Activated CD8-positive, alpha-beta T cell treated with anti-CD3 and anti-CD28 coated beads for 36 hours (primary cell): Measurements from ENCODE around the gene HPCA. TPM values are rescaled to one million over a fixed set of nuclear protein-coding genes. Genes with fewer than 3 reads are reported as not detected.

Source experiments
- ATAC-seq: fragments of 200-7000 bp; cut with Tn5 transposase; one replicate; pipeline ENCODE4 v1.10.0; 2021; ENCODE audit warnings: mild to moderate bottlenecking, moderate library complexity
- CTCF ChIA-PET: fragments of 350-600 bp; sonication (Branson Sonifier 250); formaldehyde crosslinking; loops from one replicate; lab custom pipeline; 2021; ENCODE audit warnings: antibody characterized with exemption; lab: Charles Lee
- POLR2A ChIA-PET: fragments of 350-600 bp; sonication (Branson Sonifier 250); formaldehyde crosslinking; loops from one replicate; lab custom pipeline; 2021; ENCODE audit warnings: antibody characterized with exemption; lab: Charles Lee
- DNase-seq: peaks from one replicate; pipeline ENCODE4 v3.0.0-alpha.2; 2020
- H3K27ac Mint-ChIP-seq: one replicate; pipeline ENCODE4 v1.8.0; 2021; ENCODE audit warnings: mild to moderate bottlenecking, mixed read lengths
- H3K27me3 Mint-ChIP-seq: one replicate; pipeline ENCODE4 v1.8.0; 2021; ENCODE audit warnings: mixed read lengths
- H3K36me3 Mint-ChIP-seq: one replicate; pipeline ENCODE4 v1.8.0; 2021; ENCODE audit warnings: low read depth, mixed read lengths
- H3K4me1 Mint-ChIP-seq: one replicate; pipeline ENCODE4 v1.8.0; 2021; ENCODE audit warnings: low read depth, mixed read lengths
- H3K4me3 Mint-ChIP-seq: one replicate; pipeline ENCODE4 v1.8.0; 2021; ENCODE audit warnings: mild to moderate bottlenecking, moderate library complexity, mixed read lengths
- H3K9me3 Mint-ChIP-seq: one replicate; pipeline ENCODE4 v1.8.0; 2021; ENCODE audit warnings: mixed read lengths
- CTCF ChIP-seq: fragments of 200-600 bp; IDR thresholded peaks from one replicate; pipeline ENCODE4 v1.8.0; 2022; ENCODE audit warnings: antibody characterized with exemption, mild to moderate bottlenecking
- intact Hi-C: fragments of 100-400 bp; cut with micrococcal nuclease; formaldehyde crosslinking; loops from one replicate; pipeline ENCODE4 v1.10.0; 2022
- total RNA-seq, 2 experiments: library from RNA; stranded (reverse); gene quantifications; one replicate each; pipeline ENCODE4 v1.2.3, GENCODE V29; 2021

The HPCA gene
- total RNA-seq, 2 experiments from 2014 or later, result 0.49 to 0.61 TPM

DNA sequence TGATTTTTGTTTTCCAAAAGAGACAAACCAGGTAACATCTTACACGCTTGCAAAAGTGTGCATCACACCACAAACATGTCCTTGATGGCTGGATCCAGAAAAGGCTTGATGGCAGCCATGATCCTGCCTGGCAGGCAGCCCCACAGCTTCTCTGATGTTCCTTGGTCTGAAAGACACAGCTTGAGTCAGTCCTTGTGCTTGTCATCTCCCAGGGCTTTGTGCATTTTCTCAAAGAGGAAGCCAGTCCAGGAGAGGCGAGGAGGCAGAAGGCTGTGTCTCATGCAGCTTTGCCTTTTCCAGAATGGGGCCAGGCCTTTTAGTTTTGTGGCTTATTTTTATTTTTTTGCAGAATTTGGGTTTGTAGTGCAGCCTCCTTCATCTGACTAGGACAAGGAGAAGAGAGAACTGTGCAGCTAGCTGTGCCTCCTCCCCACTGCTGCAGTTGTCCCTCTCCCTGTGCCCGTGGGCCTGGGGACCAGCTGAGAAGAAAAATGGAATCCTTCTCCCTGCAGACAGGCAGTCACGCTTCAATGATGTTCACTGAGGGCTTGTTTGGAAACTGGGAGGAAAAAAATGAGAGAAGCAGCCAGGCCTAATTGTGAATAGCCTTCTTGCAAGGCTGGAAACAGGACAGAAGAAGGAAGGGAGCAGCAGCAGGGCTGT, 22.9 kb upstream of the HPCA start:
- TF ChIP-seq CTCF, result no peak
- peaks cover 5% of the 10 kb centered on the region for H3K36me3 Mint-ChIP-seq
- ATAC-seq (no peak), DNase-seq (no peak)
- ChIA-PET CTCF (interaction anchor here (0.9 to 1.4 kb wide), 2 partner anchors 12 to 151 kb away, joined by 3 to 5 read pairs; no protein-coding TSS in a partner anchor), POLR2A (no interaction called here)
- H3K27ac Mint-ChIP-seq, result no peak overlapping the region
- intact Hi-C loops, result no loop called here
- H3K4me1 Mint-ChIP-seq, result no peaks in the 10 kb centered on the region
- no peaks in the 10 kb centered on the region for H3K27me3 Mint-ChIP-seq
- H3K9me3 Mint-ChIP-seq, result no peaks in the 10 kb centered on the region
- H3K4me3 Mint-ChIP-seq, result no peak overlapping the region

DNA sequence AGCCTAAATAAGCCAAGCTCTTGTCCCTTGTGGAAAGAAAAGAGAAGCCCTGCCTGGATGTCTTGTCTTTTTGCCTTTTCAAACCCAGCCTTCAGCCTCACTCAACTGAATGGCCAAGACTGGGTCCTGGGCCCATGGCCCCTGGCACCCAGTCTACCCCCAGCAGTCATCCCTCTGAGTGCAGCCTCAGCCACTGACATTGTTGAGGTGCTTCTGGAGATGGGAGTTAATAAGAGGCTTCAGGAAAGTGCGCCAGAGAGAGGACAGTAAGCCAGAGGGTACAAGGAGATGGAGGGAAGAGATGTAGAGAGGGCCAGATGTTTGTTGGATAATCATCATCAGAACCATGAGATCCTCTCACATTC, 22.4 kb upstream of the HPCA start:
- peaks cover 5% of the 10 kb centered on the region for H3K36me3 Mint-ChIP-seq
- no peak for TF ChIP-seq CTCF
- H3K4me1 Mint-ChIP-seq, result no peaks in the 10 kb centered on the region
- H3K27ac Mint-ChIP-seq, result no peak overlapping the region
- no peaks in the 10 kb centered on the region for H3K27me3 Mint-ChIP-seq
- DNase-seq (no peak), ATAC-seq (no peak)
- intact Hi-C loops, result no loop called here
- H3K4me3 Mint-ChIP-seq, result no peak overlapping the region
- CTCF ChIA-PET, result interaction anchor here (0.9 to 1.4 kb wide), 2 partner anchors 11 to 23 kb away, joined by 3 read pairs; partner anchors contain the start of gene HPCA
- no peaks in the 10 kb centered on the region for H3K9me3 Mint-ChIP-seq
- POLR2A ChIA-PET, result no interaction called here

- ChIA-PET CTCF (interaction anchor here (0.9 to 3.6 kb wide), 3 partner anchors 11 to 22 kb away, joined by 3 to 14 read pairs (median 3); partner anchors contain the start of gene HPCA), POLR2A (no interaction called here)
- H3K27me3 Mint-ChIP-seq, result peaks cover 5% of the 10 kb centered on the region
- DNase-seq (no peak), ATAC-seq (no peak)
- no peak overlapping the region for H3K27ac Mint-ChIP-seq
- intact Hi-C loops, result no loop called here
- H3K4me1 Mint-ChIP-seq, result no peaks in the 10 kb centered on the region
- TF ChIP-seq CTCF, result no peak
- H3K4me3 Mint-ChIP-seq, result no peak overlapping the region
- H3K36me3 Mint-ChIP-seq, result peaks cover 5% of the 10 kb centered on the region
- no peaks in the 10 kb centered on the region for H3K9me3 Mint-ChIP-seq
Measured at GRCh38 chr1:32864375-32865019, 21.8 kb upstream of the HPCA start.

DNA sequence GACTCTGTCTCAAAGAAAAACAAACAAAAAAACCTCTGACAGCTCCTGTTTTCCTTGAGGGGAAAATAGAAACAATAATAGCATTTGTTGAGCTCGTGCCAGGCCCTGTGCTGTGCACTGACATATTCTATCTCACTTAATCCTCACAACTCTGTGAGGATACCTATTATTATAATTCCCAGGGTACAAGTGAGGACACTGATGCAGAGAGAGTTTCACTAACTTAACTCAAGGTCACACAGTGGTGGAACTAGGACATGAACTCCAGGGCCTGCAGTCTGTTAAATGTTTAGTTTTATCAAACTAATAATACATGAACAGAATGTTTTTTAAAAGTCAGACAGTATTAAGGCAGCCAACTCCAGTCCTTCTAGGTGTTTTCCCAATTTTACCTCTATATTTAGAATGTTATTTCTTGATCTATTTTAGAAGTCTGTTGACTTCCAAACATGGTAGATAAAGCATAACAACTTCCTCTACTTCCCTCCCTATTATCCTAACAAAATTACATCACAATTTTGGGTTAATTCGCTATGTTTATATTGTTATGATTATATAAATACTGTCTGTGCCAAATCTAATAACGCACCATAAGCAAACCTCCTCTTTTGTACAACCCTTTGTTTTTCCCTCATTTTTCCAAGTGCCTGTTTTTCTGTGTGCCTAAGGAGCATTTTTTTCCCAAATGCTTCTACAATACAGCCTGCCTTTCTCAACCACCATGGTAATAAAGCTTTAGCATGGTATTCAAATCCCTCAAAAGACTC, 20.5 kb upstream of the HPCA start:
- ChIA-PET CTCF (interaction anchor here (2.0 to 3.6 kb wide), 2 partner anchors 10 to 154 kb away, joined by 9 to 14 read pairs; no protein-coding TSS in a partner anchor), POLR2A (interaction anchor here (0.7 to 0.8 kb wide), 2 partner anchors 10 to 160 kb away, joined by 3 read pairs; no protein-coding TSS in a partner anchor)
- peaks cover 5% of the 10 kb centered on the region for H3K36me3 Mint-ChIP-seq
- H3K4me3 Mint-ChIP-seq, result no peak overlapping the region
- H3K4me1 Mint-ChIP-seq, result peaks cover 2% of the 10 kb centered on the region
- H3K9me3 Mint-ChIP-seq, result no peaks in the 10 kb centered on the region
- intact Hi-C loops, result no loop called here
- DNase-seq (no peak), ATAC-seq (no peak)
- H3K27me3 Mint-ChIP-seq, result peaks cover 13% of the 10 kb centered on the region
- TF ChIP-seq CTCF, result no peak
- H3K27ac Mint-ChIP-seq, result no peak overlapping the region
